ENCODE results near the gene MTR.
"Not testable (repeated sequence)": the region's sequence is repeated elsewhere in the genome, so short reads cannot be mapped to it uniquely, and the experiment has no call there.

The MTR gene

GRCh38 chr1:236854605-236854983 lies 59.5 kb downstream of the MTR start:
- H3K4me3 ChIP-seq (ENCODE audit: low read length), result no peak overlapping the region
- DNase-seq (ENCODE audit: low read depth), result peak; percentile 76
- TF ChIP-seq CTCF (IDR thresholded peaks at IDR 0.05; ENCODE audit: insufficient read depth, low read depth, low read length, missing control alignments), result no peak

- not testable (repeated sequence) for H3K4me3 ChIP-seq (ENCODE audit: low read length); DNase-seq (ENCODE audit: low read depth)
Measured at GRCh38 chr1:236856649-236857048, 61.6 kb downstream of the MTR start.

GRCh38 chr1:236858165-236858564 lies 63.1 kb downstream of the MTR start:
- no peak for DNase-seq (ENCODE audit: low read depth)
- TF ChIP-seq CTCF (IDR thresholded peaks at IDR 0.05; ENCODE audit: insufficient read depth, low read depth, low read length, missing control alignments), result no peak
- no peak overlapping the region for H3K4me3 ChIP-seq (ENCODE audit: low read length)

- no peak for TF ChIP-seq CTCF (IDR thresholded peaks at IDR 0.05; ENCODE audit: insufficient read depth, low read depth, low read length, missing control alignments)
- no peak for DNase-seq (ENCODE audit: low read depth)
- no peak overlapping the region for H3K4me3 ChIP-seq (ENCODE audit: low read length)
Measured at GRCh38 chr1:236860101-236860500, 65.0 kb downstream of the MTR start.

GRCh38 chr1:236860674-236861073 lies 65.6 kb downstream of the MTR start:
- no peak for TF ChIP-seq CTCF (IDR thresholded peaks at IDR 0.05; ENCODE audit: insufficient read depth, low read depth, low read length, missing control alignments)
- no peak overlapping the region for H3K4me3 ChIP-seq (ENCODE audit: low read length)
- no peak for DNase-seq (ENCODE audit: low read depth)

GRCh38 chr1:236861560-236862218 lies 66.6 kb downstream of the MTR start:
- H3K4me3 ChIP-seq (ENCODE audit: low read length), result no peak overlapping the region
- TF ChIP-seq CTCF (IDR thresholded peaks at IDR 0.05; ENCODE audit: insufficient read depth, low read depth, low read length, missing control alignments), result no peak
- no peak for DNase-seq (ENCODE audit: low read depth)

GRCh38 chr1:236862219-236862591 lies 67.1 kb downstream of the MTR start:
- TF ChIP-seq CTCF (IDR thresholded peaks at IDR 0.05; ENCODE audit: insufficient read depth, low read depth, low read length, missing control alignments), result no peak
- no peak for DNase-seq (ENCODE audit: low read depth)
- no peak overlapping the region for H3K4me3 ChIP-seq (ENCODE audit: low read length)

All from epithelial cell of esophagus (primary cell).